ENCODE results near the gene IAH1. TPM values are rescaled to one million over a fixed set of nuclear protein-coding genes. Genes with fewer than 3 reads are reported as not detected.
A peak's percentile ranks its signal among the peaks of the same experiment; 100 is the strongest.

Gene IAH1, protein sequence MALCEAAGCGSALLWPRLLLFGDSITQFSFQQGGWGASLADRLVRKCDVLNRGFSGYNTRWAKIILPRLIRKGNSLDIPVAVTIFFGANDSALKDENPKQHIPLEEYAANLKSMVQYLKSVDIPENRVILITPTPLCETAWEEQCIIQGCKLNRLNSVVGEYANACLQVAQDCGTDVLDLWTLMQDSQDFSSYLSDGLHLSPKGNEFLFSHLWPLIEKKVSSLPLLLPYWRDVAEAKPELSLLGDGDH
- polyA plus RNA-seq (2012; ENCODE audit: insufficient read depth, insufficient read length, low read depth) = 30.5 TPM

DNA sequence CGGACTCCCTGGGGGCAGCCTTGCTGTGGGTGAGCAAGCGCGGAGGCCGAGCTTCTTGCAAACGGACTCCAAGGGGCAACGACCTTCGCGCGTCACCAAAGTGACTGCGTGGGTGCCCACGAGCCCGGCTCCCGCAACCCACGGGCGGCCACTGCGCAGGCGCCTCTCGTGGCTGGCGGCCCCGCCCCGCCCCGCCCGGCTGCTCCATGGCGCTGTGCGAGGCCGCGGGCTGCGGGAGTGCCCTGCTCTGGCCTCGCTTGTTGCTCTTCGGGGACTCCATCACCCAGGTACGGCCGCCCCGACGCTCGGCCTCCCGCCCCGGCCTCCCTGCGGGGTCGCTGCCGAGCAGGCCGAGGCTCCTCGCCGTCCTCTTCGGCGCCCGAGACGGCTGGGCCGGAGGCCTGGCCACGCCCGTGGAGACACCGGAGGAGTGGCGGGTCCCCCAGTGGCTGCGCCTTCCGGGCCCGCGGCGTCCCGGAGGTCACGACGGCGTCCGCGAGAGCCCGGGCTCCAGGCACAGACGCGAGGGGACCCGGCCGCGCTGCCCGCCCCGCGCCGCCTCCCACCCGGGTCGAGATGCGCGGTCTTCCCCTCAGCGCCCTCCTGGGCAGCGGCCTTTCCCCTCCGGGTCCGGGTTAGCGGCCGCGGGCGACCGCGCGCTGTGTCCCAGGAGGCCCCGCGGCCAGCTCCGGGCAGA, at the start of gene IAH1:
TSS of gene IAH1 (plus strand) at position 191 of the 697 bp plus-strand sequence. CDS start at position 207, 16 bp downstream.
- Histone ChIP-seq H3K36me3 (peaks cover 18% of the 10 kb centered on the region), H3K27me3 (no peaks in the 10 kb centered on the region), H3K4me3 (ENCODE audit: low read depth, low read length) (peak within 1 kb of the TSS; percentile 71), H3K9me3 (no peaks in the 10 kb centered on the region), H3K4me1 (no peaks in the 10 kb centered on the region; the same call in 1 of the 2 replicates)
- DNase-seq = peak; percentile 59
- no peak for TF ChIP-seq CTCF (IDR thresholded peaks at IDR 0.05; ENCODE audit: low read depth, low read length)

- H3K36me3 ChIP-seq = peaks cover 50% of the 10 kb centered on the region
- DNase-seq = no peak
- H3K27me3 ChIP-seq = no peaks in the 10 kb centered on the region
- H3K4me3 ChIP-seq (ENCODE audit: low read depth, low read length) = no peak overlapping the region
- no peaks in the 10 kb centered on the region for H3K9me3 ChIP-seq
- H3K4me1 ChIP-seq = peaks cover 10% of the 10 kb centered on the region
- no peak for TF ChIP-seq CTCF (IDR thresholded peaks at IDR 0.05; ENCODE audit: low read depth, low read length)
These were observed 45.3 kb upstream of the IAH1 start for GRCh38 chr2:9428965-9429577.

DNA sequence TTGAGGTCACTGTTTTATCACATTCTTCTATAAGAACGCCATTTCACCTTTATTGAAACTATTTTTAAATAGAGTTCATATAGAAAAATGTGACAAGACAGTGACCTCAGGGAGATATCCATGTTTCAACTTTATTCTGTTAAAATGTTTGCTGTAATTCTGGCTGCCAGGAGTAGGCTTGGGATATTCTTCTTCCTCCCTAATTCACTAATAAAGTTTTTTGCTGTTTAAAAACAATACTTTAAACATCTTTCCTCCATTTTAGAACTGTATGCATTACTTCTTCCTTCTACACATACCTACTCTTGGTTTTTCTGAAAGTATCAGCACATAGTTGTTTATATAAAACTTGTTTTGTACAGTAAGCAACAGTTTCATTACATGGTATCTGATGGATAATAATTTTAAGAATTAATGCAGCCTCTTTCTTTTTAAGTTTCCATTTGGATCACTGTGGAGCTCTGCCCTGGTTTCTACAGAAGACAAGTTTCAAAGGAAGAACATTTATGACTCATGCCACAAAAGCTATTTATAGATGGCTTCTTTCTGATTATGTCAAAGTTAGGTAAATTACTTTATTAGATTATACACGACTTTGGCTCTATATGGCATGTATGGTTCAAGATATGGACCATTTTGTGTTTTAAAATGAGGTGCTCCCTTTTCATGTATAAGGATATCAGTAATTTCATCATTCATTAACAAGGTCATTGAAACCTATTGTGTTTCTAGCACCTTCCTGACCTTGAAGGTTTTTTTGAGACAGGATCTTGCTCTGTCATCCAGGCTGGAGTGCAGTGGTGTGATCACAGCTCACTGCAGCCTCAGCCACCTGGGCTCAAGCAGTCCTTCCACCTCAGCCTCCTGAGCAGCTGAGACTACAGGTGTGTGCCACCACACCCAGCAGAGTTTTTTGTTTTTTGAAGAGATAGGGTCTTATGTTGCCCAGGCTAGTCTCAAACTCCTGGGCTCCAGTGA, 43.7 kb upstream of the IAH1 start:
- Histone ChIP-seq H3K4me3 (ENCODE audit: low read depth, low read length) (no peak overlapping the region), H3K9me3 (no peaks in the 10 kb centered on the region), H3K27me3 (no peaks in the 10 kb centered on the region), H3K36me3 (peaks cover 56% of the 10 kb centered on the region), H3K4me1 (peaks cover 14% of the 10 kb centered on the region)
- TF ChIP-seq CTCF (IDR thresholded peaks at IDR 0.05; ENCODE audit: low read depth, low read length) = no peak
- DNase-seq = no peak

- H3K27me3 ChIP-seq = no peaks in the 10 kb centered on the region
- peak; percentile 46 for DNase-seq
- H3K4me1 ChIP-seq = peaks cover 14% of the 10 kb centered on the region
- H3K36me3 ChIP-seq = peaks cover 84% of the 10 kb centered on the region
- H3K9me3 ChIP-seq = no peaks in the 10 kb centered on the region
- H3K4me3 ChIP-seq (ENCODE audit: low read depth, low read length) = no peak overlapping the region
- no peak for TF ChIP-seq CTCF (IDR thresholded peaks at IDR 0.05; ENCODE audit: low read depth, low read length)
These were observed 39.9 kb upstream of the IAH1 start for GRCh38 chr2:9434489-9434888.

DNA sequence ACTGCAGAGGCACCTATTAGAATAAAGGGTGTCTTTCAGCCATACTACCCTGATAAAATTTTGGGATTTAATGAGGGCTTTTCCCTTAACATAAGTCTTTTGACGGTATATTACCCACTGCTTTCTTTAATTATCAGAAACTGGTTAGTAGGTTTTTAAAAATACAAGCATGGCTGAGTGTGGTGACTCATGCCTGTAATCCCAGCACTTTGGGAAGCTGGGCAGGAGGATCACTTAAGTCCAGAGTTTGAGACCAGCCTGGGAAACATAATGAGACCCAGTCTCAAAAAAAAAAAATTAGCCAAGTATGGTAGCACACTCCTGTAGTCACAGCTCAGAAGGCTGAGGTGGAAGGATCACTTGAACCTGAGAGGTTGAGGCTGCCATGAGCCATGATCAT, 34.8 kb upstream of the IAH1 start:
- H3K36me3 ChIP-seq = peaks cover 80% of the 10 kb centered on the region
- H3K9me3 ChIP-seq = no peaks in the 10 kb centered on the region
- TF ChIP-seq CTCF (IDR thresholded peaks at IDR 0.05; ENCODE audit: low read depth, low read length) = no peak
- DNase-seq = no peak
- no peaks in the 10 kb centered on the region for H3K27me3 ChIP-seq
- H3K4me1 ChIP-seq = peaks cover 2% of the 10 kb centered on the region; the same call in 1 of the 2 replicates
- no peak overlapping the region for H3K4me3 ChIP-seq (ENCODE audit: low read depth, low read length)
